Ishikawa (cell line): Measurements from ENCODE around the gene SLC35F2.

ENCODE experiments used
- CEBPB ChIP-seq: IDR thresholded peaks from 2 replicates; pipeline ENCODE4 v1.6.1; 2012
- EGR1 ChIP-seq: IDR thresholded peaks from 2 replicates; pipeline ENCODE4 v1.6.1; 2012
- EP300 ChIP-seq: IDR thresholded peaks from 2 replicates; pipeline ENCODE4 v1.6.1; 2012; ENCODE audit warnings: borderline replicate concordance
- MAX ChIP-seq: IDR thresholded peaks from 2 replicates; pipeline ENCODE4 v1.6.1; 2012
- NFIC ChIP-seq: IDR thresholded peaks from 2 replicates; pipeline ENCODE4 v1.6.1; 2012
- REST ChIP-seq: IDR thresholded peaks from 2 replicates; pipeline ENCODE4 v1.6.1; 2012; ENCODE audit warnings: low read depth, mild to moderate bottlenecking
- TAF1 ChIP-seq: IDR thresholded peaks from 2 replicates; pipeline ENCODE4 v1.6.1; 2012; ENCODE audit warnings: low read depth, mild to moderate bottlenecking
- TCF12 ChIP-seq: IDR thresholded peaks from 2 replicates; pipeline ENCODE4 v1.6.1; 2012; ENCODE audit warnings: low read depth
- TEAD4 ChIP-seq: IDR thresholded peaks from 2 replicates; pipeline ENCODE4 v1.6.1; 2012
- YY1 ChIP-seq: IDR thresholded peaks from 2 replicates; pipeline ENCODE4 v1.6.1; 2012; ENCODE audit warnings: low read depth
- ZBTB7A ChIP-seq: IDR thresholded peaks from 2 replicates; pipeline ENCODE4 v1.6.1; 2012; ENCODE audit warnings: low read depth
- TF ChIP-seq, protein P1 (sequence below): IDR thresholded peaks from 2 replicates; pipeline ENCODE4 v1.6.1; 2012

DNA sequence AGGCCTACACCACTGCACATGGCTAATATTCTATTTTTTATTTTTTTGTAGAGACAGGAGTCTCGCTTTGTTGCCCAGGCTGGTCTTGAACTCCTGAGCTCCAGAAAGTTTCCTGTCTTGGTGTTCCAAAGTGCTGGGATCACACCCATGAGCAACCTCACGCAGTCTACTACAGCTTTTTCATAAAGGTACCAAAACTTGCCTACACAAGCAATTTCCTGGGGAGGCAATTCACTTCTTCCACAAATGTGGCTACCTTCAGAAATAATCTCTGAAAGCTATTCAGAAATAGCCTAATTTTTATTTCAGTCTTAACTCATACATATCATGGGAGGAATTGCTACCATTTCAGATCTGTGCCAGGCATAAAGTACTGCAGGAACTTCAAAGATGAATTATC, 11.4 kb downstream of the SLC35F2 start:
- TF ChIP-seq REST (no peak), MAX (no peak), TAF1 (no peak), YY1 (no peak), NFIC (no peak), TEAD4 (no peak), EP300 (no peak), CEBPB (no peak), TCF12 (no peak), EGR1 (no peak), ZBTB7A (no peak)
- TF ChIP-seq, protein P1, sequence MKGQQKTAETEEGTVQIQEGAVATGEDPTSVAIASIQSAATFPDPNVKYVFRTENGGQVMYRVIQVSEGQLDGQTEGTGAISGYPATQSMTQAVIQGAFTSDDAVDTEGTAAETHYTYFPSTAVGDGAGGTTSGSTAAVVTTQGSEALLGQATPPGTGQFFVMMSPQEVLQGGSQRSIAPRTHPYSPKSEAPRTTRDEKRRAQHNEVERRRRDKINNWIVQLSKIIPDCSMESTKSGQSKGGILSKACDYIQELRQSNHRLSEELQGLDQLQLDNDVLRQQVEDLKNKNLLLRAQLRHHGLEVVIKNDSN: no peak
